ENCODE data around the gene REC114. TPM values are rescaled to one million over a fixed set of nuclear protein-coding genes. Genes with fewer than 3 reads are reported as not detected.
"Not testable (repeated sequence)": the region's sequence is repeated elsewhere in the genome, so short reads cannot be mapped to it uniquely, and the experiment has no call there.

Gene REC114
- total and polyA plus RNA-seq, 2 experiments from 2014 or later, result 2.3 to 2.8 TPM

DNA sequence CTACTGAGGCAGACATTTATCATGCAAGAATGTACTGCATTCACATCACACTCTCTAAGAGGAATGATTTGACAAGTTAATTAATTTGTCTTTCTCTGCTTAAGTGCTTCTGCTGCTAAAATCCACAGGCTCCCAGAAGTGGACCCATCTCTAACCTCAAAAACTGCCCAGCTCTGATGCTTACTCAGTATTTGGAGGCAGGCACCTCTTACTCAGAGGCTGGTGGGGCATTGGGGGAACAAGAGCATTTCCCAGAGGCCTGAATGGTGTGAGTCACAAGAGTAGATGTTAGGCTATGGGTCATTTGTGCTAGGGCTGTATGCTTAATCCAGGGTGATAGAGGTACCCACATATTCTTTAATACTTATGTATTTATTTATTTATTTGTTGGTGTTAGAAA is 39.8 kb upstream of the REC114 start:
- Histone ChIP-seq H3K27me3 (no peaks in the 10 kb centered on the region), H3K9me3 (ENCODE audit: low read depth) (no peaks in the 10 kb centered on the region), H3K4me3 (no peak overlapping the region), H3K27ac (no peak overlapping the region), H3K36me3 (no peaks in the 10 kb centered on the region), H3K4me1 (ENCODE audit: low read depth) (peaks cover 8% of the 10 kb centered on the region)
- TF ChIP-seq, protein P1, sequence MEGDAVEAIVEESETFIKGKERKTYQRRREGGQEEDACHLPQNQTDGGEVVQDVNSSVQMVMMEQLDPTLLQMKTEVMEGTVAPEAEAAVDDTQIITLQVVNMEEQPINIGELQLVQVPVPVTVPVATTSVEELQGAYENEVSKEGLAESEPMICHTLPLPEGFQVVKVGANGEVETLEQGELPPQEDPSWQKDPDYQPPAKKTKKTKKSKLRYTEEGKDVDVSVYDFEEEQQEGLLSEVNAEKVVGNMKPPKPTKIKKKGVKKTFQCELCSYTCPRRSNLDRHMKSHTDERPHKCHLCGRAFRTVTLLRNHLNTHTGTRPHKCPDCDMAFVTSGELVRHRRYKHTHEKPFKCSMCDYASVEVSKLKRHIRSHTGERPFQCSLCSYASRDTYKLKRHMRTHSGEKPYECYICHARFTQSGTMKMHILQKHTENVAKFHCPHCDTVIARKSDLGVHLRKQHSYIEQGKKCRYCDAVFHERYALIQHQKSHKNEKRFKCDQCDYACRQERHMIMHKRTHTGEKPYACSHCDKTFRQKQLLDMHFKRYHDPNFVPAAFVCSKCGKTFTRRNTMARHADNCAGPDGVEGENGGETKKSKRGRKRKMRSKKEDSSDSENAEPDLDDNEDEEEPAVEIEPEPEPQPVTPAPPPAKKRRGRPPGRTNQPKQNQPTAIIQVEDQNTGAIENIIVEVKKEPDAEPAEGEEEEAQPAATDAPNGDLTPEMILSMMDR (IDR thresholded peaks at IDR 0.05; ENCODE audit: low read depth, low read length), result no peak
- DNase-seq (ENCODE audit: low read depth in 1 of 2, low spot score in 1 of 2), result peak in 1 of 2 donors; percentile 21

DNA sequence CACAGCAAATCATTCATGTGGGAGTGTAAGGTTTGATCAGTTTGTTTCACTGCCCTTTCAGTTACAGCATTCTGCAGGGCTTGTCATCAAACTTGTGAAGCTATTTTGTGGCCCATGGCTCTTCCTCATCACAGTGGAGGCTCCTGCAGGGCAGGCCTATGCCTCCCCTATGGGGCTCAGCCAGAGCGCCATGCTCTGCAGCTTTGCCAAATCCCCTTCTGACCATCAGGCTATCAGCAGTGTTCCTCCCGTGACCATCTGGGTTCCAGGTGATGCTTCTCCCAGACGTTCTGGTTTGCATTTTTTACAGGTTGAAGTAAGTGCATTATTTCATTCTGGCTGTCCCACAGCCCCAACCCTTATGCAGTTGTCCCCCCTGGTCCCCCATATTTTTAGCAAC is 28.1 kb upstream of the REC114 start:
- H3K27me3 ChIP-seq, result no peaks in the 10 kb centered on the region
- H3K4me3 ChIP-seq, result no peak overlapping the region
- H3K4me1 ChIP-seq (ENCODE audit: low read depth), result no peaks in the 10 kb centered on the region
- TF ChIP-seq, protein P1 (IDR thresholded peaks at IDR 0.05; ENCODE audit: low read depth, low read length), result no peak
- H3K27ac ChIP-seq, result no peak overlapping the region
- H3K9me3 ChIP-seq (ENCODE audit: low read depth), result no peaks in the 10 kb centered on the region
- no peaks in the 10 kb centered on the region for H3K36me3 ChIP-seq
- no peak for DNase-seq (ENCODE audit: low read depth in 1 of 2, low spot score in 1 of 2)

DNA sequence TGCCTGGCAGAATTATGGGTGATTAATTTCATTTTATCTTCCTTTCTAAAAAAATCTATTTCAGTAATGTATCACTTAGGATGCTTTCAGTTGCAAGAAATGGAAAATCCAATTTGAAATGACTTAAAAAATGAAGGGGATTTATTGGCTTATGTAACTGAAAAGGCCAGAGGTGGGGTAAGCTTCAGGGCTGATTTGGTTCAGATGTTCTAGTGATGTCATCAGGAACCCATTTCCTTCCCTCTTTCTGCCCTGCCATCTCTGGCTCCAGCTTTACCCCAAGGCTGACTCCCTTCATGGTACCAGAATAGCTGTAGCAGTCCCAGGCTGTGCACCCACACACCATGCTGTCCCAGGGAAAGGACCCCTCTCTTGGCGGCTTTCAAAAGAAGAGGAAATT is 18.5 kb upstream of the REC114 start:
- TF ChIP-seq, protein P1 (IDR thresholded peaks at IDR 0.05; ENCODE audit: low read depth, low read length), result no peak
- Histone ChIP-seq H3K9me3 (ENCODE audit: low read depth) (no peaks in the 10 kb centered on the region), H3K27me3 (no peaks in the 10 kb centered on the region), H3K27ac (no peak overlapping the region), H3K4me1 (ENCODE audit: low read depth) (peaks cover 10% of the 10 kb centered on the region), H3K4me3 (no peak overlapping the region), H3K36me3 (no peaks in the 10 kb centered on the region)
- no peak for DNase-seq (ENCODE audit: low read depth in 1 of 2, low spot score in 1 of 2)

DNA sequence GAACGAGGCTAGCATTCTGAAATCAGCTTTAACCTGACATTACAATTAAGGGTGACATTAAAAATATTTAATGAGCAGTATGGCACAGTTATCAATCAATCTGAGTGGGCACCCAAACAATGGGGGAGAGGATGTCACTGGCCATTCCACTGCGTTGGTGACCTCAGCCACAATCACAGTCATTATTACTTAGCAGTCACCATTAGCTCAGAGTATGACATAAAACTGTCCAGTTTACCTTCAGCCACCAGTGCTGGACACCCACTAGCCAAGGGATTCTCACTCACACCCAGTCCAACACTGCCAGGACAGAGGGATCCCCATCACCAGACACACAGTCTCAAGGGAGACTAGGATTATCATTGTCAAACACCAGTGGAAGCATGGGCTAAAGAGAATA is 17.5 kb upstream of the REC114 start:
- H3K4me1 ChIP-seq (ENCODE audit: low read depth), result peaks cover 10% of the 10 kb centered on the region
- no peaks in the 10 kb centered on the region for H3K36me3 ChIP-seq
- TF ChIP-seq, protein P1 (IDR thresholded peaks at IDR 0.05; ENCODE audit: low read depth, low read length), result no peak
- no peaks in the 10 kb centered on the region for H3K27me3 ChIP-seq
- no peak for DNase-seq (ENCODE audit: low read depth in 1 of 2, low spot score in 1 of 2)
- no peaks in the 10 kb centered on the region for H3K9me3 ChIP-seq (ENCODE audit: low read depth)
- no peak overlapping the region for H3K4me3 ChIP-seq
- H3K27ac ChIP-seq, result peak overlapping the region; percentile 62

DNA sequence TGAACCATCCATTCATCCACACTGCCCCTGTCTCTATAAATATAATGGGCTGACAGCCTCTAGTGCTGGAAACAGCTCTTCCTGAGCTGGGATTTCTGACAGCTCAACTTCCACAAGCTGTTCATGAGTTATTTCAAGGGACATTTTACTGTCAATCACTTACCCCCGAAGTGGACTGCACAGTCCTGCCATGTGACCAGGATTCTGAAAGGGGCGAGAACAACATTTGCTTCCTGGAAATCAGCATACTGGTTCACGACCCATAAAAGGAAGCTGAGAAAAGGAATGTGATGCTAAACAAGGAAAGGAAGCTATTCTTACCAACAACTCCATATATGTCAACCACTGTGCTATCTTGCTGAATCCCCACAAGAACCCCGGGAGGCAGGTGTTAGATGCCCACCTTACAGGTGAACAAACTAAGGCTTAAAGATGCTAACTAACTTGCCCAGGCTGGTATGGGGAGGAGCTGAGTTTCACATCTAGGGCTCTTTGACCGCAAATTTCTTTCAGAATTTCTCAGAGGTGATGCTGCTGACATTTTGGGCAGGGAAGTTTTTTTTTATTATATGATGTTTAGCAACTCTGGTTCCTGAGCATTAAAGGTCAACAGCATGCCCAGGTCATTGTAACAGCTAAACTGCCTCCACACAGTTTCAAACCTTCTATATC is 16.5 kb upstream of the REC114 start:
- Histone ChIP-seq H3K9me3 (ENCODE audit: low read depth) (no peaks in the 10 kb centered on the region), H3K36me3 (no peaks in the 10 kb centered on the region), H3K27me3 (no peaks in the 10 kb centered on the region), H3K27ac (peak overlapping the region; percentile 62), H3K4me1 (ENCODE audit: low read depth) (peaks cover 10% of the 10 kb centered on the region), H3K4me3 (no peak overlapping the region)
- DNase-seq (ENCODE audit: low read depth in 1 of 2, low spot score in 1 of 2), result no peak
- TF ChIP-seq, protein P1 (IDR thresholded peaks at IDR 0.05; ENCODE audit: low read depth, low read length), result no peak

DNA sequence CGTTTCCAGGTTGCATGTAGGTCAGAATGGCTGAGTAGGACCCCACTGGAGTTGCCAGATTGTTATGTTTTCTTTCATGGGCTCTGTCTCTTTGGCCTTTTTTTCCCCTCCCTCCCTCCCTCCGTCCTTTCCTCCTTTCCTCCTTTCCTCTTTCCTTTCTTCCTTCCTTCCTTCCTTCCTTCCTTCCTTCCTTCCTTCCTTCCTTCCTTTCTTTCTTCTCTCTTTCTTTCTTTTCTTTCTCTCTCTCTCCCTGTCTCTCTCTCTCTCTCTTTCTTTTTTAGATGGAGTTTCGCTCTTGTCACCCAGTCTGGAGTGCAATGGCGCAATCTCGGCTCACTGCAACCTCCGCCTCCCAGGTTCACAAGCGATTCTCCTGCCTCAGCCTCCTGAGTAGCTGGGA is 11.6 kb upstream of the REC114 start:
- H3K27me3 ChIP-seq; H3K4me1 ChIP-seq (ENCODE audit: low read depth); H3K36me3 ChIP-seq: not testable (repeated sequence)

More for the DNA sequence above, 11.6 kb upstream of the REC114 start:
- not testable (repeated sequence) for H3K4me3 ChIP-seq; H3K27ac ChIP-seq; H3K9me3 ChIP-seq (ENCODE audit: low read depth); DNase-seq (ENCODE audit: low read depth in 1 of 2, low spot score in 1 of 2)

Data from cardiac muscle cell (in vitro differentiated cells and primary cell).